GM12875 (cell line): Measurements from ENCODE around the gene CSTPP1.

ENCODE experiments used
- H3K4me3 ChIP-seq: one replicate; pipeline ENCODE4 v1.5.1; 2011; ENCODE audit warnings: low read depth, low read length, control low read depth
- TF ChIP-seq, protein P1 (sequence below): IDR thresholded peaks from 2 replicates; pipeline ENCODE4 v1.5.1; 2011; ENCODE audit warnings: low read depth, mild to moderate bottlenecking, control low read depth, inconsistent platforms, low read length, moderate library complexity, borderline replicate concordance; ENCODE audit not compliant: insufficient read depth

The CSTPP1 gene

DNA sequence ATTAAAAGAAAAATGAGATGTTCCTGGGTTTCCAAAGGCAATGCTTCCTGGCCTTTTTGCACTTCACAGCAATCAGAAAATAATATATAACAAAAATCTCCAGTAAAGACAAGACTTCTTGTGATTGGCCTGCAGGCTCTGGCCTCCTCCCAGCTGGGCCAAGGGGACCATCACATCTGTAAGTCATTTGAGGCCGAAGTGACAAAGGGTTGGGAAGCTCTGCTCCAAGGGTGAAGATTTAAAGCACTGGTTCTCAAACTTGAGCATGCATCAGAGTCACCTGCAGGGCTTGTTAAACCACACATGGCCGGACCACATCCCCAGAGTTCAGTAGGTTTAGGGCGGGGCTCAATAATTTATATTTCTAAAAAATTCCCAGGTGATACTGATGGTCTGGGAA lies 208.0 kb downstream of the CSTPP1 start:
- no peak overlapping the region for H3K4me3 ChIP-seq
- TF ChIP-seq, protein P1, sequence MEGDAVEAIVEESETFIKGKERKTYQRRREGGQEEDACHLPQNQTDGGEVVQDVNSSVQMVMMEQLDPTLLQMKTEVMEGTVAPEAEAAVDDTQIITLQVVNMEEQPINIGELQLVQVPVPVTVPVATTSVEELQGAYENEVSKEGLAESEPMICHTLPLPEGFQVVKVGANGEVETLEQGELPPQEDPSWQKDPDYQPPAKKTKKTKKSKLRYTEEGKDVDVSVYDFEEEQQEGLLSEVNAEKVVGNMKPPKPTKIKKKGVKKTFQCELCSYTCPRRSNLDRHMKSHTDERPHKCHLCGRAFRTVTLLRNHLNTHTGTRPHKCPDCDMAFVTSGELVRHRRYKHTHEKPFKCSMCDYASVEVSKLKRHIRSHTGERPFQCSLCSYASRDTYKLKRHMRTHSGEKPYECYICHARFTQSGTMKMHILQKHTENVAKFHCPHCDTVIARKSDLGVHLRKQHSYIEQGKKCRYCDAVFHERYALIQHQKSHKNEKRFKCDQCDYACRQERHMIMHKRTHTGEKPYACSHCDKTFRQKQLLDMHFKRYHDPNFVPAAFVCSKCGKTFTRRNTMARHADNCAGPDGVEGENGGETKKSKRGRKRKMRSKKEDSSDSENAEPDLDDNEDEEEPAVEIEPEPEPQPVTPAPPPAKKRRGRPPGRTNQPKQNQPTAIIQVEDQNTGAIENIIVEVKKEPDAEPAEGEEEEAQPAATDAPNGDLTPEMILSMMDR = no peak

DNA sequence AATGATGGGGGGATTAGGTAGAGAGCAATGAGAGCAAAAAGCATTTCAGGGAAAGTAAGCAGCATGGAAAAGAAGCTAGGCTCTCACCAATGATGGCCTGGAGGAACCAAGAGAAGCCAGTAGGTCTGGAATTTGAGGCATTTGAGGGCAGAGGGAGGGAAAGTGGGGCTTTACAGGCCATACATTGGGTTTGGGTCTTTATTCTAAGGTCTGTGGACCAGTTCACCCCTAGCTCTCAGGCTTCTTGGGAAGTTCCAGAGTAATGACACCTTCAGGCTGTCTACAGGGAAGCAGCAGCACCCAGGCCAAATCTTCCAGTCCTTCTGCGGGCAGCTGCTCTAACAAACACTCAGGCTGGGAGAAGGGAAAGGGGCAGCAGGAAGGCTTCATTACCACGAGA lies 210.7 kb downstream of the CSTPP1 start:
- H3K4me3 ChIP-seq = no peak overlapping the region
- TF ChIP-seq, protein P1 = no peak

DNA sequence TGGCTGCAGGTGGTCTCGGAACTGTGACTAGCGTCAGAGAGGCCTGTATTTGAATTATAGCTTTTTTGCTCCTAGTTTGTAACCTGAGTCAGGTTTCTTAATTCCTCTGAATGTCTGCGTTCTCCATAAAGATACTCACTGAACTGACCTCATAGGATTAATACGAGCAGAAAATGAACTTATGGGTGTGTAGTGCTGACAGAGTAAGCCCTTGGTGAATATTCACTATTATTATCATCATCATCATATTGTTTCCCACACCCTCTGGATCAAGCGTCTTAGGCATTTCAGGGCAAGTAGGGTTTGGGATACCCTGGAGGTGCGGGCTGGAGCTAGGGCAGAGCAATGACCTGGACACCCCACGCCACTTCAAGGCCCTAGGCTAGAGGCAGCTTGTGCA lies 211.1 kb downstream of the CSTPP1 start:
- TF ChIP-seq, protein P1 = no peak
- no peak overlapping the region for H3K4me3 ChIP-seq

DNA sequence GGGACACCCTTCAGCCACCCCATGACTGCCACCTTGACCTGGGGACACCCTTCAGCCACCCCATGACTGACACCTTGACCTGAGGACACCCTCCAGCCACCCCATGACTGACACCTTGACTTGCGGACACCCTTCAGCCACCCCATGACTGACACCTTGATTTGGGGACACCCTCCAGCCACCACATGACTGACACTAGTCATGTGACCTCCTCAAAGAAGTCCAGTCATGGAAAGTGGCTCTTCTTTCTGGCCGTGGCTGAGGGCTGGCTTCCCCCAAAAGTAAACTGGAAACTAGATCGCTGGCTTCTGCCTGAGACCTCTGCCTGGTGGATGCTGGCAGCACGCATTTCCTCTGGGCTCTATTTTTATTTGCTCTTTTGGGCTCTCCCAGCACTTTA lies 211.7 kb downstream of the CSTPP1 start:
- TF ChIP-seq, protein P1 = no peak
- no peak overlapping the region for H3K4me3 ChIP-seq

DNA sequence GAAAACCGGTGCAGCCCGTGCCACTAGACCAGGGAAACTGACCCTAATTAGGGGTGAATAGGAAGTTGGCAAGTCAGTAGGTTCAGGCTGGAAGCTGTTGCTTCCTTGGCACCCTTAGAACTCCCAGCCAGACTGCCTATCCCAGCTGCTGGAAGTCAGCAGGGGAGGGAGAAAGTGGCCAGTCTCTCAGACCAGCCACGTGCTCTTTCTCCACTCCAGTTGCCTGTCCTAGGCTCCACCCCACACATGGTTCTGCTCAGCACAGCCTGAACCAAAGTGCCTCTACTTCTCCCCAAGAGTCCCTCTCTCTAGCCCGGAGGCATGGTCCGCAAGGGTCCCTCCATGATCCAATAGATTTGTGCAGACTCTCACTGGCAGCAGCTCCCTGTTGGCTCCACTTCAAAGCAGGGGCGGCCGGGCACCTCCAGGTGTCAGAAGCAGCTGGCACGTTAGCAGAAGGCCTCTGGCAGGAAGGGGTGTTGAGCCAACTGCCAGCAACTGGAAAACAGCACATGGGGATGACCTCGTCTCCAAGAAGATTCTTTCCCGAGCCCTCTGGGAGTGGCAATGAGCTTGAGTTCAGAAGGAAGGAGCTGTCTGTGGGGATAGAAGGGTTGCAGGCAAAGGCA lies 212.5 kb downstream of the CSTPP1 start:
- no peak overlapping the region for H3K4me3 ChIP-seq
- TF ChIP-seq, protein P1 = no peak

DNA sequence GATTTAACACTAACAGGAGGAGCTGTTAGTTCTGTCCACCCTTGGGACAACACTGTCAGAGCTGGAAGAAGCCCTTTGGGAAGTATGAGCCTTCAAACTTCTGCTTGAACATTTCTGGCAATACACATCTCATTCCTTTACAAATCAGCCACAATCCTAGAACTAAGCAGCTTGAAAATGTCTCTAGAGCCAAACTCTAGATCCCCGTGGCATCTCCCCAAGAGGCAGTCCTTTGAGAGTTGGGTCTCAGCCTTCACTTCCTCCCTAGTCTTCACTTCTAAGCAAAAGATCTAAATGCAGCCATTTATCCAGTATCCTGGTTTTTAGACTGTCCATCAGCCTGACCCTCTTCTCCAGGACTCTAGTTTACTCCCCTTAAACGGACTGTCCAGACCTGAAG lies 213.2 kb downstream of the CSTPP1 start:
- TF ChIP-seq, protein P1 = no peak
- H3K4me3 ChIP-seq = no peak overlapping the region

DNA sequence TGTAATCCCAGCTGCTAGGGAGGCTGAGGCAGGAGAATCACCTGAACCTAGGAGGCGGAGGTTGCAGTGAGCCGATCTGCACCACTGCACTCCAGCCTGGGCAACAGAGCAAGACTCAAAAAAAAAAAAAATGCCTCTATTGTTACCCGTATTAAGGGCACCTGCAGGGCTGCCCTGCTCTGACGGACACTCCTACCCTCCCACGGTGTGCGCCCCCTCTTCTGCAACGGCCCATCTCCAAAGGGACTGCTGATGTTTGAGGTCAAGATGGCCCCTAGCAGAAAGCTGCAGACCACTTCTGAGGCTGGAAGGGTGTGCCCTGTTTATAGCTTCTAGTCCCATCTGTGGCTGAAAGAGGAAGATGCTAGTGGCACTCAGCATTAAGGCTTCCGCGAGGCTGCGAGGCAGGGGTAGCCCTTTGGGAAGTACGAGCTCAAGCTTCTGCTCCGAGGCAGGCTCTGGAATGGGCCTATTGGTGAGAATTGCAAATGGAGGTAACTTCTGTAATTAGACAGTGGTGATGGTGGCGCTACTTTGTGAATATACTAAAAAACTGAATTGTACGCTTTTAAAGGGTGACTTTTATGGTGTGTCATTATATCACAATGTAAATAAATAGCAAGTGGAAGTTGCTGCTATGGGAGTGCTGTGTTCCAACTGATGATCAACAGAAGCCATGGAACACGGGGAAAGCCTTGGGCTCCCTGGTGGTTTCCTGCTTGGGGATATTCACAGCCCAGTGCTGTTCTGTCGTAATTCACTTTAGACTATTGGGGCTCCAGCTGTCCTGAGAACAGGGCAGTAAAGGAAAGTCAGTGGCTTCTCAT lies 215.8 kb downstream of the CSTPP1 start:
- TF ChIP-seq, protein P1 = no peak
- H3K4me3 ChIP-seq = no peak overlapping the region
